HL-60 (cell line): ENCODE data around the gene TRIML1.

Experiments
- DNase-seq, 2 experiments: peaks; one replicate each; pipeline ENCODE4 v3.0.0-alpha.2; 2010 to 2020; ENCODE audit warnings: low read depth in 1 of 2, low spot score in 1 of 2
- H3K27ac ChIP-seq: fragments of 250-450 bp; sonication (Bioruptor Pico); replicated peaks from 2 replicates; pipeline ENCODE4 v1.5.1; 2020; ENCODE audit warnings: mild to moderate bottlenecking, moderate library complexity
- H3K27me3 ChIP-seq: fragments of 250-450 bp; sonication (Bioruptor Pico); 2 replicates; pipeline ENCODE4 v1.5.1; 2021; ENCODE audit warnings: mild to moderate bottlenecking, moderate library complexity; ENCODE audit not compliant: insufficient read depth, poor library complexity, severe bottlenecking
- H3K4me3 ChIP-seq: replicated peaks from 2 replicates; pipeline ENCODE4 v1.5.1; 2011; ENCODE audit warnings: mild to moderate bottlenecking, control low read depth, low read length; ENCODE audit not compliant: insufficient read depth
- GABPA ChIP-seq: IDR thresholded peaks from 2 replicates; pipeline ENCODE4 v1.6.1; 2012; ENCODE audit warnings: low read depth
- POLR2AphosphoS5 ChIP-seq: IDR thresholded peaks from 2 replicates; pipeline ENCODE4 v1.6.1; 2012; ENCODE audit warnings: low read depth
- SPI1 ChIP-seq: IDR thresholded peaks from 2 replicates; pipeline ENCODE4 v1.6.1; 2012; ENCODE audit warnings: low read depth, mild to moderate bottlenecking, borderline replicate concordance
- TF ChIP-seq, protein P1 (sequence below): IDR thresholded peaks from one replicate; pipeline ENCODE4 v1.5.1; 2011; ENCODE audit warnings: low read length, control low read depth, inconsistent platforms; ENCODE audit not compliant: insufficient read depth
- TF ChIP-seq, protein P2 (sequence below): IDR thresholded peaks from 2 replicates; pipeline ENCODE4 v1.6.1; 2012; ENCODE audit warnings: low read depth; ENCODE audit not compliant: insufficient replicate concordance

TRIML1 gene

DNA sequence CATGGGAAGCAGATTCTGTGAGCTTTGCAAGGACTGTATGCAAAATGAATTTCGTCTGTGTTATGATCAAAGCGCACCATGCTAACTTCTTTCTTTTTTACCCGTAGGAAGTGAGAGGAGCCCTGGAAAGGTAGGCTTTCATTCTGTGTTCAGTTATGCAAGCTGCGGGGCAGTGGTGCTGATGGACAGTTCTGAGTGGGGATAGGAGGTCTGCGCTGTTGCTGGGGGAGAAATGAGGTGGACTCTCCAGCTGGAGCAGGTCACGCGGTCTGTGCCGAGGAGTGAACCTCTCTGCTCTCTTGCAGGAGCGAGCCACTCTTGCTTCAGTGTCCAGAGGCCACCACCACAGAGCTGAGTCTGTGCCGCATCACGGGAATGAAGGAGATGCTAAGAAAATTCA is 4.5 kb downstream of the TRIML1 start:
- Histone ChIP-seq H3K27ac (no peak overlapping the region), H3K4me3 (no peak overlapping the region), H3K27me3 (no peaks in the 10 kb centered on the region)
- TF ChIP-seq, protein P1, sequence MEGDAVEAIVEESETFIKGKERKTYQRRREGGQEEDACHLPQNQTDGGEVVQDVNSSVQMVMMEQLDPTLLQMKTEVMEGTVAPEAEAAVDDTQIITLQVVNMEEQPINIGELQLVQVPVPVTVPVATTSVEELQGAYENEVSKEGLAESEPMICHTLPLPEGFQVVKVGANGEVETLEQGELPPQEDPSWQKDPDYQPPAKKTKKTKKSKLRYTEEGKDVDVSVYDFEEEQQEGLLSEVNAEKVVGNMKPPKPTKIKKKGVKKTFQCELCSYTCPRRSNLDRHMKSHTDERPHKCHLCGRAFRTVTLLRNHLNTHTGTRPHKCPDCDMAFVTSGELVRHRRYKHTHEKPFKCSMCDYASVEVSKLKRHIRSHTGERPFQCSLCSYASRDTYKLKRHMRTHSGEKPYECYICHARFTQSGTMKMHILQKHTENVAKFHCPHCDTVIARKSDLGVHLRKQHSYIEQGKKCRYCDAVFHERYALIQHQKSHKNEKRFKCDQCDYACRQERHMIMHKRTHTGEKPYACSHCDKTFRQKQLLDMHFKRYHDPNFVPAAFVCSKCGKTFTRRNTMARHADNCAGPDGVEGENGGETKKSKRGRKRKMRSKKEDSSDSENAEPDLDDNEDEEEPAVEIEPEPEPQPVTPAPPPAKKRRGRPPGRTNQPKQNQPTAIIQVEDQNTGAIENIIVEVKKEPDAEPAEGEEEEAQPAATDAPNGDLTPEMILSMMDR: no peak
- no peak for TF ChIP-seq GABPA
- TF ChIP-seq POLR2AphosphoS5: no peak
- TF ChIP-seq, protein P2, sequence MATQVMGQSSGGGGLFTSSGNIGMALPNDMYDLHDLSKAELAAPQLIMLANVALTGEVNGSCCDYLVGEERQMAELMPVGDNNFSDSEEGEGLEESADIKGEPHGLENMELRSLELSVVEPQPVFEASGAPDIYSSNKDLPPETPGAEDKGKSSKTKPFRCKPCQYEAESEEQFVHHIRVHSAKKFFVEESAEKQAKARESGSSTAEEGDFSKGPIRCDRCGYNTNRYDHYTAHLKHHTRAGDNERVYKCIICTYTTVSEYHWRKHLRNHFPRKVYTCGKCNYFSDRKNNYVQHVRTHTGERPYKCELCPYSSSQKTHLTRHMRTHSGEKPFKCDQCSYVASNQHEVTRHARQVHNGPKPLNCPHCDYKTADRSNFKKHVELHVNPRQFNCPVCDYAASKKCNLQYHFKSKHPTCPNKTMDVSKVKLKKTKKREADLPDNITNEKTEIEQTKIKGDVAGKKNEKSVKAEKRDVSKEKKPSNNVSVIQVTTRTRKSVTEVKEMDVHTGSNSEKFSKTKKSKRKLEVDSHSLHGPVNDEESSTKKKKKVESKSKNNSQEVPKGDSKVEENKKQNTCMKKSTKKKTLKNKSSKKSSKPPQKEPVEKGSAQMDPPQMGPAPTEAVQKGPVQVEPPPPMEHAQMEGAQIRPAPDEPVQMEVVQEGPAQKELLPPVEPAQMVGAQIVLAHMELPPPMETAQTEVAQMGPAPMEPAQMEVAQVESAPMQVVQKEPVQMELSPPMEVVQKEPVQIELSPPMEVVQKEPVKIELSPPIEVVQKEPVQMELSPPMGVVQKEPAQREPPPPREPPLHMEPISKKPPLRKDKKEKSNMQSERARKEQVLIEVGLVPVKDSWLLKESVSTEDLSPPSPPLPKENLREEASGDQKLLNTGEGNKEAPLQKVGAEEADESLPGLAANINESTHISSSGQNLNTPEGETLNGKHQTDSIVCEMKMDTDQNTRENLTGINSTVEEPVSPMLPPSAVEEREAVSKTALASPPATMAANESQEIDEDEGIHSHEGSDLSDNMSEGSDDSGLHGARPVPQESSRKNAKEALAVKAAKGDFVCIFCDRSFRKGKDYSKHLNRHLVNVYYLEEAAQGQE: no peak
- TF ChIP-seq SPI1: no peak
- DNase-seq: no peak

DNA sequence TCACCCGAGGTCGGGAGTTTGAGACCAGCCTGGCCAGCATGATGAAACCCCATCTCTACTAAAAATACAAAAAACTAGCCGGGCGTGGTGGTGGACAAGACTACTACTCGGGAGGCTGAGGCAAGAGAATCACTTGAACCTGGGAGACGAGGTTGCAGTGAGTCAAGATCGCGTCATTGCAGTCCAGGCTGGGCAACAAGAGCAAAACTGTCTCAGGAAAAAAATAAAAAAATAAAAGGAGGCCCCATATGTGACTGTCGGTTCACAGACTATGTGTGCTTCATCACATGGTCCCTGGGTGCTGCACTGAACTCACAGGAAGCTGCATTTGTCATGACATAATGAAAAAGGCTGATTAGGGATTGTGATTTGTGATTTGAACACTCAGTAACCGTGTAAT is 6.4 kb downstream of the TRIML1 start:
- H3K4me3 ChIP-seq: no peak overlapping the region
- no peaks in the 10 kb centered on the region for H3K27me3 ChIP-seq
- no peak for DNase-seq
- TF ChIP-seq POLR2AphosphoS5: no peak
- TF ChIP-seq, protein P2: no peak
- no peak for TF ChIP-seq SPI1
- TF ChIP-seq, protein P1: no peak
- TF ChIP-seq GABPA: no peak
- no peak overlapping the region for H3K27ac ChIP-seq

DNA sequence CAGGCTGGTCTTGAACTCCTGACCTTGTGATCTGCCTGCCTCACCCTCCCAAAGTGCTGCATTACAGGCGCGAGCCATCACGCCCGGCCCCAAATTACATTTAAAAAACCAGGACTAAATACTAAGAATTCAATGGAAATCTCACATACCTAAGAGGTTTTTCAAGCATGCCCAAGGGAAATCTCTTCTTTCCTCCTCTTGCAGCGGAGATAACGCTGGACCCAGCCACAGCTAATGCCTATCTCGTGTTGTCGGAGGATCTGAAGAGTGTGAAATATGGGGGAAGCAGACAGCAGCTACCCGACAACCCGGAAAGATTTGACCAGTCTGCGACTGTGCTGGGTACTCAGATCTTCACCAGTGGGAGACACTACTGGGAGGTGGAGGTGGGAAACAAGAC is 7.4 kb downstream of the TRIML1 start:
- Histone ChIP-seq H3K27me3 (no peaks in the 10 kb centered on the region), H3K27ac (no peak overlapping the region), H3K4me3 (no peak overlapping the region)
- TF ChIP-seq, protein P1: no peak
- TF ChIP-seq POLR2AphosphoS5: no peak
- TF ChIP-seq, protein P2: no peak
- DNase-seq: no peak
